Fibroblast of villous mesenchyme (primary cell): ENCODE results near the gene DNASE2. TPM values are rescaled to one million over a fixed set of nuclear protein-coding genes. Genes with fewer than 3 reads are reported as not detected.

Source experiments
- DNase-seq: peaks from one replicate; pipeline ENCODE4 v3.0.0-alpha.2; 2010; ENCODE audit warnings: low read depth
- H3K4me3 ChIP-seq: 2 replicates; pipeline ENCODE4 v1.5.1; 2011; ENCODE audit warnings: low read depth, mild to moderate bottlenecking, low read length
- total RNA-seq: library from RNA; depleted of rRNA; stranded (reverse); fragments of >200 nt; gene quantifications from 2 replicates; pipeline ENCODE4 v1.2.3, GENCODE V29; 2012
- TF ChIP-seq, protein P1 (sequence below): IDR thresholded peaks from 2 replicates; pipeline ENCODE4 v1.5.1; 2012; ENCODE audit warnings: low read depth, mild to moderate bottlenecking, low read length; ENCODE audit not compliant: insufficient read depth

DNASE2 gene
- total RNA-seq, 1 donor, result 14.7 TPM

DNA sequence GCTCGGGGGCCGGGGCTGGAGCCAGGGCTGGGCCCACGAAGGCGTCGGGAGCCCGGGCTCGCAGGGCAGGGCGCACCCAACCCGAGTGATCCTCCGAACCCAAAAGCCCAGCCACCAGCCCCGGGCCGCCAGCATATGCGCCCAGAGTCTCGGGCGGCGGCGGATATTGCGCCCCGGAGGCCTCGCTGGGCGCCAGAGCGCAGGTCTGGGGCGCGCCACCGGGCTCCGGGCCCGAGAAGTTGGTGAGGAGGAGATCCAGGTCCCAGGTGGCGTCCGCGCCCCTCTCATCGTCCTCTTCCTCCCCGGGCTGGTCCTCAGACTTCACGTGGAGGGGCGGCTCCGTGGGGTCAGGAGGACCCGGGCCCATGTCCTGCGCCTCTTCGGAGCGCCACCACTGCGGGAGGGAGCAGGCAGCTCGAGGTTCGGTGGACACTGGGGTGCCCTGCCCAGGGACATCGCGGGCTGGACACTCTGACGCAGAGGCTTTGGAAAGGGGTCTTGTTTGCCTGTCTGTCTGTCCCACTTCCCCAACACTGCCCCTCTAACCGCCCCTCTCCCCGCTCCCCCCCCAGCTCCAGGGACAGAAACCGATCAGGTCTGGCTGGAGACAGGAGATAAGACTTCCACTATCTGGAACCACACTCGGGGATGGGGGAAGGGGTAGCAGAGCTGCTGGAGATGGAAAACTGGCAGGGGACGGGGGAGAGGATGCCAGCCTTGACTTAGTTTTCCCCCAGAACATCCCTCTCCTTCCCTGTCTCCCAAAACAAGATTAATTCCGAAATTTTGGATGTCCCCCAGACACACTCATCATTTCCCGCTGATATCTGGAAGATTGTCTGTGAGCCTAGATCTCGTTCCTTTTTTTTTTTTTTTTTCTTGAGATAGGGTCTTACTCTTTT, 4.8 kb upstream of the DNASE2 start:
- TF ChIP-seq, protein P1, sequence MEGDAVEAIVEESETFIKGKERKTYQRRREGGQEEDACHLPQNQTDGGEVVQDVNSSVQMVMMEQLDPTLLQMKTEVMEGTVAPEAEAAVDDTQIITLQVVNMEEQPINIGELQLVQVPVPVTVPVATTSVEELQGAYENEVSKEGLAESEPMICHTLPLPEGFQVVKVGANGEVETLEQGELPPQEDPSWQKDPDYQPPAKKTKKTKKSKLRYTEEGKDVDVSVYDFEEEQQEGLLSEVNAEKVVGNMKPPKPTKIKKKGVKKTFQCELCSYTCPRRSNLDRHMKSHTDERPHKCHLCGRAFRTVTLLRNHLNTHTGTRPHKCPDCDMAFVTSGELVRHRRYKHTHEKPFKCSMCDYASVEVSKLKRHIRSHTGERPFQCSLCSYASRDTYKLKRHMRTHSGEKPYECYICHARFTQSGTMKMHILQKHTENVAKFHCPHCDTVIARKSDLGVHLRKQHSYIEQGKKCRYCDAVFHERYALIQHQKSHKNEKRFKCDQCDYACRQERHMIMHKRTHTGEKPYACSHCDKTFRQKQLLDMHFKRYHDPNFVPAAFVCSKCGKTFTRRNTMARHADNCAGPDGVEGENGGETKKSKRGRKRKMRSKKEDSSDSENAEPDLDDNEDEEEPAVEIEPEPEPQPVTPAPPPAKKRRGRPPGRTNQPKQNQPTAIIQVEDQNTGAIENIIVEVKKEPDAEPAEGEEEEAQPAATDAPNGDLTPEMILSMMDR, result no peak
- peak overlapping the region; percentile 9 for H3K4me3 ChIP-seq
- DNase-seq, result no peak

DNA sequence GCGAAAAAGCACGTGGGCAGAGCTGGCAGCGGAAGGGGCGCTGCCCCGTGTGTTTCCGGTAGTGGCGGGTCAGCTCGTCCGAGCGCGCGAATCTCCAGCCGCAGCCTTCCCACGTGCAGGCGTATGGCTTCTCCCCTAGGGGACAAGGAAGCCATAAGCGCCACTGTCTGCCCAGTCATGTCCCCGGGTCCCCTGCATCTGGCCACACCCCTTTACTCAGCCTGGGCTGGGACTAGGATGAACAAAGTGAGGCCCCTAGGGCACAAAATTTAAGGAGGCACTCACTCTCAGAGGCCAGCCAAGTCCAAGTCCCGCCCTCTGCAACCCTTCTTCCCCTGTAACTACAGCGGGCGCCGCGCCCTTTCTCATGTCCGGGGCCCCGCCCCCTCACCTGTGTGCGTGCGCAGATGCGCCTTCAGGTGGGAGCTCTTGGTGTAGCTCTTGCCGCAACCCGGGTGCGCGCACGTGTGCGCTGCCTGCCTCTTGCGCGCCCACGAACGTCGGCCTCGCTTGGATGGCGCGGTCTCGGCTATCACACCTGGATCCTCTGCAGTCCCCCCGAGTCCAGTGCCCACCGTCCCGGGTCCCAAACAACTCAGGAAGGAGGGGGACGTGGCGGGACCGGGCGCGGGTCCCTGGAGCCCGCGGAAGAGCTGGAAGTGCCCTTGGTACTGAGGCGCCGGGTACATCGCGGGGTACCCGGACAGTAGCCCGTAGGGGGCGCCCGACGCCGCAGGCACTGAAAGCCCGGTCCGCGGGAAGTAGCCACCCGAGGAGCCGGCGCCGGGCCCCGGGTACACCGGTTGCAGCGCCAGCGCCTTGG, 3.9 kb upstream of the DNASE2 start:
- H3K4me3 ChIP-seq, result no peak overlapping the region
- TF ChIP-seq, protein P1, result peak; percentile 51
- DNase-seq, result peak; percentile 45

DNA sequence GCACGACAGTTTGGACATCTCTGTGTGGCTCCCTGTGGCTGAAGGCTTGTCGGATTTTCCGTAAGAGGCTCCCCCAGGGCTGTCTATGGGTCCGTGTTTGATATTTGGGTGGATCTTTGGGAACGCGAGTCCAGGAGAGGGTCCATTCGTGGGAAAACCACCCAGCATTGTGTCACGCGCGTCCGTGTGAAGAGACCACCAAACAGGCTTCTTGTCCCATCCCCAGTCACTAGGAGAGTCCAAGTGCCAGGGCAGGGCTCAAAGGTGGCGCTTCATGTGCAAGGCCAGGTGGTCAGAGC, 3.3 kb upstream of the DNASE2 start:
- H3K4me3 ChIP-seq, result no peak overlapping the region
- no peak for DNase-seq
- TF ChIP-seq, protein P1, result no peak

DNA sequence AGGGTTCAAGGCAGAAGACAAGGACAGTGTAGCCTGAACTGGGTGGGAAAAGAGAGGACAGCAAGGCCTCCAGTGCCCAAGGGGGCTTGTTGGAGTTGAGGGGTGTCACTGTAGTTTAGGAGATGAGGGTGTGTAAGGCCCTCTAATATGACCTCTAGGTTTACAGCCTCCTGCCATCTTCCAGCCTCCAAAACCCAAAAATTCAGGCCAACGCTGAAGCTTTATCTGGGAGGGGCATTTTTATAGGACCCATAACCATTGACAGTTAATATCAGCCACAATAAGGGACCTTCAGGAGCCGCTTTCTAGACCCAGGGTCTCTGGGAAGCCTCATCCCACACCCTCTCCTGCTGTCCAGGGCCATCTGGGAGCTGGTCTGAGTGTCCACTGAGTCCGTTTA, 3.0 kb upstream of the DNASE2 start:
- TF ChIP-seq, protein P1, result no peak
- no peak for DNase-seq
- H3K4me3 ChIP-seq, result no peak overlapping the region

DNA sequence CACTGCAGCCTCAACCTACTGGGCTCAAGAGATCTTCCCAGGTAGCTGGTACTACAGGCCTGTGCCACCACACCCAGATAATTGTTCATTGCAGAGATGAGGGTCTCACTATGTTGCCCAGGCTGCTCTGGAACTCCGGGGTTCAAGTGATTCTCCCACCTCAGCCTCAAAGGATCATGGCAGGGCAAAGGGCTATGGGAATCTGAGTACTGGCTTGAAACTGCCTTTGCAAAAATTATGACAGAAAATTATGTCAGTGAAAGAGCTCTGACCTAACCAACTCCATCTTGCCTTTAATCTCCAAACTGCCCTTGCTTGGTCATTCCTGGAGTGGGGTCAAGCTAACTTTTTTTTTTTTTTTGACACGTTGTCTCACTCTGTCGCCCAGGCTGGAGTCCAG, 1.3 kb upstream of the DNASE2 start:
- no peak overlapping the region for H3K4me3 ChIP-seq
- no peak for DNase-seq
- TF ChIP-seq, protein P1, result no peak

DNA sequence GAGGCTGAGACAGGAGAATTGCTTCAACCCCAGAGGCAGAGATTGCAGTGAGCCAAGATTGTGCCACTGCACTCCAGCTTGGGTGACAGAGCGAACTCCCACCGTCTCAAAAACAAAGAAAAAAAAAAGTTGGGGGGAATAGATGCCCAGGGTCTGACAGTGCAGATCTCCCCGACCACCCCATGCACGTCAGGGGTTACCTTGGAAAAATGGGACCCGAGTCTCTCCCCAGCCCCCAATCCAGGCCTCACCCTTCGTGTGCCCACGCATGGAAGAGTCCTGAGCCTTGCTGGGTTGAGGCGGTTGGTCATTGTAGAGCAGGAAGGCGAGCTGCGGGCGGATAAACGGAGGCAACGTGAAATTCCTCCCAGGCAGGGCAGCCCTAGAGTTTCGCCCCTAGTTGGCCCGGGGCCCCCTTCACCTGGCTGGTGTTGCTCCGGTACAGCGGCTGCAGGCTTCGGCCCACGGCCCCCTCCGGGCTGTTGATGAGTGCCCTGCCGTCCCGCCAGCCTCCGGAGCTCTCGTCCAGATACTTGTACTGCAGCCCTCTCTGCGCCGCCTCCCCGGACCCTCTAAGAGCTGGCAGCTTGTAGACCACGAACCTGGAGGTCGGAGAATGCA, 588 bp downstream of the DNASE2 start:
- peak; percentile 28 for DNase-seq
- TF ChIP-seq, protein P1, result no peak
- peak overlapping the region; percentile 76 for H3K4me3 ChIP-seq
